ENCODE results near the gene THYN1.
A peak's percentile ranks its signal among the peaks of the same experiment; 100 is the strongest.

Gene THYN1

GRCh38 chr11:134223836-134224709 is 29.1 kb downstream of the THYN1 start, which contains the start of the genes NCAPD3 and VPS26B:
Gene NCAPD3, minus strand, starts transcription at chr11:134223967. Its CDS starts 41 bp downstream, at chr11:134223926.
Gene VPS26B, plus strand, starts transcription at chr11:134224671. Its CDS starts 452 bp downstream, at chr11:134225123.
- Histone ChIP-seq H3K18ac (ENCODE audit: low read depth in 1 of 2, low read length in 2 of 2) (peak within 1 kb of the TSS; percentile 98 to 99), H3K36me3 (ENCODE audit: control insufficient read depth in 1 of 2, insufficient read depth in 2 of 2, low read depth in 1 of 2, low read length in 2 of 2) (peaks cover 3 to 14% of the 10 kb centered on the region in 2 experiments), H3K4me1 (ENCODE audit: control insufficient read depth, insufficient read depth, low read depth, low read length) (peaks cover 12% of the 10 kb centered on the region), H2AFZ (ENCODE audit: low read depth, low read length) (peak within 1 kb of the TSS; percentile 95), H2BK120ac (ENCODE audit: low read depth, low read length) (peak within 1 kb of the TSS; percentile 71), H2BK15ac (ENCODE audit: low read depth, poor library complexity, severe bottlenecking) (no peak within 1 kb of the TSS), H3K4me2 (ENCODE audit: low read length, poor library complexity, severe bottlenecking) (peak within 1 kb of the TSS; percentile 92), H3K4ac (ENCODE audit: low read depth in 1 of 2, low read length in 2 of 2) (peak within 1 kb of the TSS; percentile 71 to 95), H4K91ac (ENCODE audit: low read length) (peak within 1 kb of the TSS; percentile 92), H2AK5ac (ENCODE audit: low read length, severe bottlenecking) (no peak within 1 kb of the TSS), H2BK12ac (ENCODE audit: low read length in 2 of 2) (peak within 1 kb of the TSS; percentile 22 to 74), H3K79me1 (replicated peaks; ENCODE audit: low read length, poor library complexity, severe bottlenecking) (peaks cover 21% of the 10 kb centered on the region), H3K4me3 (ENCODE audit: insufficient read depth in 1 of 2, low read depth in 1 of 2, low read length in 2 of 2) (peak within 1 kb of the TSS; percentile 98 to 99), H4K8ac (ENCODE audit: low read length) (peak within 1 kb of the TSS; percentile 66), H3K27me3 (ENCODE audit: control insufficient read depth in 1 of 2, insufficient read depth in 1 of 2, low read length in 2 of 2) (no peaks in the 10 kb centered on the region), H2BK5ac (ENCODE audit: low read depth, low read length, poor library complexity, severe bottlenecking) (no peak within 1 kb of the TSS), H3K9ac (ENCODE audit: low read length) (peak within 1 kb of the TSS; percentile 100), H3K27ac (ENCODE audit: low read length, poor library complexity, severe bottlenecking) (peak within 1 kb of the TSS; percentile 56), H3K9me3 (ENCODE audit: control insufficient read depth, low read length) (no peaks in the 10 kb centered on the region), H3K14ac (ENCODE audit: low read length in 2 of 2) (peak within 1 kb of the TSS in 1 of 2 experiments; percentile 100), H3K23ac (ENCODE audit: low read length in 2 of 2) (peak within 1 kb of the TSS in 1 of 2 experiments; percentile 97)
- DNase-seq = peak; percentile 97
- under 1% methylated on average over 85 of the region's 89 CpGs for WGBS

DNA sequence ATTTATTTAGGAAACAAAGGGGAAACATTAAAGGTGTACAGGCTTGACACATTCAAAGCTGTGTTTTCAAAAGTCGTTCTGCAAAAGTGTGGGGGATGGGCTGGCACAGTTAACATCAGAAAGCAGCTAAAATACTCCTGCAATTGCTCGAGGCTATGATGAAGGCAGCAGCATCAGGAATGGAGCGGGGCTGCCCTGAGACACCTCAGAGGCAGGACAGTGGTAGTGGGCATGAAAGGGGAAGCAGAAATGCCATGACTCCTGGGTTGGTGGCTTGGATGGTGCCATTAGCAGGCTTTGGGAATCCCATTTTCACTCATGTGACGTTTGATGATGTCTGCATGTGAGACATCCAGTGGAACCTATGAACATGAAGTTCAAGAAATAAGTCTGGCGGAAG is 30.0 kb downstream of the THYN1 start:
- H2BK12ac ChIP-seq (ENCODE audit: low read length in 2 of 2) = no peak overlapping the region
- H3K4me1 ChIP-seq (ENCODE audit: control insufficient read depth, insufficient read depth, low read depth, low read length) = peaks cover 12% of the 10 kb centered on the region
- no peak overlapping the region for H4K91ac ChIP-seq (ENCODE audit: low read length)
- DNase-seq = peak; percentile 28
- no peaks in the 10 kb centered on the region for H3K27me3 ChIP-seq (ENCODE audit: control insufficient read depth in 1 of 2, insufficient read depth in 1 of 2, low read length in 2 of 2)
- H2BK15ac ChIP-seq (ENCODE audit: low read depth, poor library complexity, severe bottlenecking) = no peak overlapping the region
- peak overlapping the region; percentile 100 for H3K9ac ChIP-seq (ENCODE audit: low read length)
- peak overlapping the region; percentile 45 to 99 for H3K4me3 ChIP-seq (ENCODE audit: insufficient read depth in 1 of 2, low read depth in 1 of 2, low read length in 2 of 2)
- no peak overlapping the region for H3K4ac ChIP-seq (ENCODE audit: low read depth in 1 of 2, low read length in 2 of 2)
- no peak overlapping the region for H2BK120ac ChIP-seq (ENCODE audit: low read depth, low read length)
- no peak overlapping the region for H3K27ac ChIP-seq (ENCODE audit: low read length, poor library complexity, severe bottlenecking)
- H3K79me1 ChIP-seq (replicated peaks; ENCODE audit: low read length, poor library complexity, severe bottlenecking) = peaks cover 27% of the 10 kb centered on the region
- no peak overlapping the region for H3K14ac ChIP-seq (ENCODE audit: low read length in 2 of 2)
- no peak overlapping the region for H2AFZ ChIP-seq (ENCODE audit: low read depth, low read length)
- no peak overlapping the region for H4K8ac ChIP-seq (ENCODE audit: low read length)
- peak overlapping the region; percentile 71 for H3K4me2 ChIP-seq (ENCODE audit: low read length, poor library complexity, severe bottlenecking)
- H2BK5ac ChIP-seq (ENCODE audit: low read depth, low read length, poor library complexity, severe bottlenecking) = no peak overlapping the region
- no peak overlapping the region for H3K23ac ChIP-seq (ENCODE audit: low read length in 2 of 2)
- peaks cover 6 to 22% of the 10 kb centered on the region in 2 experiments for H3K36me3 ChIP-seq (ENCODE audit: control insufficient read depth in 1 of 2, insufficient read depth in 2 of 2, low read depth in 1 of 2, low read length in 2 of 2)
- 0% methylated on average over 5 of the region's 5 CpGs for WGBS
- H3K18ac ChIP-seq (ENCODE audit: low read depth in 1 of 2, low read length in 2 of 2) = peak overlapping the region in 1 of 2 experiments; percentile 18
- H2AK5ac ChIP-seq (ENCODE audit: low read length, severe bottlenecking) = no peak overlapping the region
- H3K9me3 ChIP-seq (ENCODE audit: control insufficient read depth, low read length) = no peaks in the 10 kb centered on the region

- Histone ChIP-seq H4K91ac (ENCODE audit: low read length) (no peak overlapping the region), H3K4me1 (ENCODE audit: control insufficient read depth, insufficient read depth, low read depth, low read length) (peaks cover 1% of the 10 kb centered on the region), H3K4ac (ENCODE audit: low read depth in 1 of 2, low read length in 2 of 2) (no peak overlapping the region), H3K18ac (ENCODE audit: low read depth in 1 of 2, low read length in 2 of 2) (no peak overlapping the region), H2BK12ac (ENCODE audit: low read length in 2 of 2) (no peak overlapping the region), H3K23ac (ENCODE audit: low read length in 2 of 2) (no peak overlapping the region), H4K8ac (ENCODE audit: low read length) (no peak overlapping the region), H3K9ac (ENCODE audit: low read length) (no peak overlapping the region), H2AK5ac (ENCODE audit: low read length, severe bottlenecking) (no peak overlapping the region), H3K79me1 (replicated peaks; ENCODE audit: low read length, poor library complexity, severe bottlenecking) (peaks cover 26% of the 10 kb centered on the region), H2BK15ac (ENCODE audit: low read depth, poor library complexity, severe bottlenecking) (no peak overlapping the region), H2BK5ac (ENCODE audit: low read depth, low read length, poor library complexity, severe bottlenecking) (no peak overlapping the region), H3K4me2 (ENCODE audit: low read length, poor library complexity, severe bottlenecking) (no peak overlapping the region), H3K4me3 (ENCODE audit: insufficient read depth in 1 of 2, low read depth in 1 of 2, low read length in 2 of 2) (no peak overlapping the region), H3K36me3 (ENCODE audit: control insufficient read depth in 1 of 2, insufficient read depth in 2 of 2, low read depth in 1 of 2, low read length in 2 of 2) (peaks cover 12 to 21% of the 10 kb centered on the region in 2 experiments), H3K27ac (ENCODE audit: low read length, poor library complexity, severe bottlenecking) (no peak overlapping the region), H3K14ac (ENCODE audit: low read length in 2 of 2) (no peak overlapping the region), H3K9me3 (ENCODE audit: control insufficient read depth, low read length) (no peaks in the 10 kb centered on the region), H2BK120ac (ENCODE audit: low read depth, low read length) (no peak overlapping the region), H3K27me3 (ENCODE audit: control insufficient read depth in 1 of 2, insufficient read depth in 1 of 2, low read length in 2 of 2) (no peaks in the 10 kb centered on the region), H2AFZ (ENCODE audit: low read depth, low read length) (no peak overlapping the region)
- WGBS = 100% methylated on average over 3 of the region's 3 CpGs
- no peak for DNase-seq
Observed at GRCh38 chr11:134216816-134217215, 36.3 kb downstream of the THYN1 start.

DNA sequence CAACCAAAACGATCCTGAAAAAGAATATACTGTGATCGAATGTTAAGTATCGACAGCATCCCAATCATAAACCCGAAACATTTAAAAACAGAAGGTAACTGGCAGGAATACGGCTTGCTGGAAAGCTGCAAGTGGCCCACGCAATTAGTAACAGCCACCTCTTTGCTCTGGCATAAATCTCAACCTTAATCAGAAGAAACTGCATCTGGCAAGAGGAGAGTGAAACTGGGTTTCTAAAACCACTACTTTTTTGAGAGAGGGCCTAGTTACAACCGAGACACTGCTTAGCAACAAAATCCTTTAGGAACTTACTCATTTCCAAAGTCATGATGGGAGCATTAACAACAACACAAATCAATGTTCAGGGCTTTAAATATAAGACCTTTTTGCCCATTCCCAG is 37.3 kb downstream of the THYN1 start:
- H3K23ac ChIP-seq (ENCODE audit: low read length in 2 of 2) = no peak overlapping the region
- no peak overlapping the region for H3K4me3 ChIP-seq (ENCODE audit: insufficient read depth in 1 of 2, low read depth in 1 of 2, low read length in 2 of 2)
- no peak overlapping the region for H3K14ac ChIP-seq (ENCODE audit: low read length in 2 of 2)
- H3K9ac ChIP-seq (ENCODE audit: low read length) = no peak overlapping the region
- H3K27me3 ChIP-seq (ENCODE audit: control insufficient read depth in 1 of 2, insufficient read depth in 1 of 2, low read length in 2 of 2) = no peaks in the 10 kb centered on the region
- H3K9me3 ChIP-seq (ENCODE audit: control insufficient read depth, low read length) = no peaks in the 10 kb centered on the region
- no peak overlapping the region for H2AK5ac ChIP-seq (ENCODE audit: low read length, severe bottlenecking)
- H2BK12ac ChIP-seq (ENCODE audit: low read length in 2 of 2) = no peak overlapping the region
- no peak overlapping the region for H3K4me2 ChIP-seq (ENCODE audit: low read length, poor library complexity, severe bottlenecking)
- no peak overlapping the region for H2BK15ac ChIP-seq (ENCODE audit: low read depth, poor library complexity, severe bottlenecking)
- H3K4ac ChIP-seq (ENCODE audit: low read depth in 1 of 2, low read length in 2 of 2) = no peak overlapping the region
- H3K79me1 ChIP-seq (replicated peaks; ENCODE audit: low read length, poor library complexity, severe bottlenecking) = peaks cover 28% of the 10 kb centered on the region
- no peak overlapping the region for H4K8ac ChIP-seq (ENCODE audit: low read length)
- H3K18ac ChIP-seq (ENCODE audit: low read depth in 1 of 2, low read length in 2 of 2) = no peak overlapping the region
- WGBS = 98% methylated on average over 7 of the region's 7 CpGs
- H3K36me3 ChIP-seq (ENCODE audit: control insufficient read depth in 1 of 2, insufficient read depth in 2 of 2, low read depth in 1 of 2, low read length in 2 of 2) = peaks cover 12 to 21% of the 10 kb centered on the region in 2 experiments
- H2BK120ac ChIP-seq (ENCODE audit: low read depth, low read length) = no peak overlapping the region
- H2AFZ ChIP-seq (ENCODE audit: low read depth, low read length) = no peak overlapping the region
- peaks cover 1% of the 10 kb centered on the region for H3K4me1 ChIP-seq (ENCODE audit: control insufficient read depth, insufficient read depth, low read depth, low read length)
- no peak overlapping the region for H4K91ac ChIP-seq (ENCODE audit: low read length)
- H2BK5ac ChIP-seq (ENCODE audit: low read depth, low read length, poor library complexity, severe bottlenecking) = no peak overlapping the region
- H3K27ac ChIP-seq (ENCODE audit: low read length, poor library complexity, severe bottlenecking) = no peak overlapping the region
- no peak for DNase-seq

All from mesenchymal stem cell (in vitro differentiated cells and primary cell).